Measurements from ENCODE around the gene C11orf98. TPM values are rescaled to one million over a fixed set of nuclear protein-coding genes. Genes with fewer than 3 reads are reported as not detected.
"Not testable (repeated sequence)": the region's sequence is repeated elsewhere in the genome, so short reads cannot be mapped to it uniquely, and the experiment has no call there.

Gene C11orf98
- total and polyA plus RNA-seq, 2 experiments from 2014 or later = 136 to 141 TPM

- DNase-seq (ENCODE audit: low read depth in 1 of 2, low spot score in 1 of 2) = no peak
- Histone ChIP-seq H3K36me3 (peaks cover 15% of the 10 kb centered on the region), H3K9me3 (ENCODE audit: low read depth) (no peaks in the 10 kb centered on the region), H3K27ac (peak overlapping the region; percentile 90), H3K4me3 (peak overlapping the region; percentile 69), H3K4me1 (ENCODE audit: low read depth) (no peaks in the 10 kb centered on the region), H3K27me3 (no peaks in the 10 kb centered on the region)
- TF ChIP-seq, protein P1, sequence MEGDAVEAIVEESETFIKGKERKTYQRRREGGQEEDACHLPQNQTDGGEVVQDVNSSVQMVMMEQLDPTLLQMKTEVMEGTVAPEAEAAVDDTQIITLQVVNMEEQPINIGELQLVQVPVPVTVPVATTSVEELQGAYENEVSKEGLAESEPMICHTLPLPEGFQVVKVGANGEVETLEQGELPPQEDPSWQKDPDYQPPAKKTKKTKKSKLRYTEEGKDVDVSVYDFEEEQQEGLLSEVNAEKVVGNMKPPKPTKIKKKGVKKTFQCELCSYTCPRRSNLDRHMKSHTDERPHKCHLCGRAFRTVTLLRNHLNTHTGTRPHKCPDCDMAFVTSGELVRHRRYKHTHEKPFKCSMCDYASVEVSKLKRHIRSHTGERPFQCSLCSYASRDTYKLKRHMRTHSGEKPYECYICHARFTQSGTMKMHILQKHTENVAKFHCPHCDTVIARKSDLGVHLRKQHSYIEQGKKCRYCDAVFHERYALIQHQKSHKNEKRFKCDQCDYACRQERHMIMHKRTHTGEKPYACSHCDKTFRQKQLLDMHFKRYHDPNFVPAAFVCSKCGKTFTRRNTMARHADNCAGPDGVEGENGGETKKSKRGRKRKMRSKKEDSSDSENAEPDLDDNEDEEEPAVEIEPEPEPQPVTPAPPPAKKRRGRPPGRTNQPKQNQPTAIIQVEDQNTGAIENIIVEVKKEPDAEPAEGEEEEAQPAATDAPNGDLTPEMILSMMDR (IDR thresholded peaks at IDR 0.05; ENCODE audit: low read depth, low read length) = no peak
Measured at GRCh38 chr11:62652161-62653006, 12.6 kb downstream of the C11orf98 start.

DNA sequence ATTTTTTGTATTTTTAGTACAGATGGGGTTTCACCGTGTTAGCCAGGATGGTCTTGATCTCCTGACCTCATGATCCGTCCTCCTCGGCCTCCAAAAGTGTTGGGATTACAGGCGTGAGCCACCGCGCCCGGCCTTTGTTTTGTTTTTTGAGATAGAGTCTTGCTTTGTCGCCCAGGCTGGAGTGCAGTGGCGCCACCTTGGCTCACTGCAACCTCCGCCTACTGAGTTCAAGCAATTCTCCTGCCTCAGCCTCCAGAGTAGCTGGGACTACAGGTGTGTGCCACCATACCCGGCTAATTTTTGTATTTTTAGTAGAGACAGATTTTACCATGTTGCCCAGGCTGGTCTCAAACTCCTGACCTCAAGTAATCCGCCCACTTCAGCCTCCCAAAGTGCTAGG lies 14.7 kb downstream of the C11orf98 start:
- peaks cover 15% of the 10 kb centered on the region for H3K36me3 ChIP-seq
- not testable (repeated sequence) for H3K27ac ChIP-seq; H3K9me3 ChIP-seq (ENCODE audit: low read depth); H3K4me3 ChIP-seq; DNase-seq (ENCODE audit: low read depth in 1 of 2, low spot score in 1 of 2); H3K27me3 ChIP-seq; H3K4me1 ChIP-seq (ENCODE audit: low read depth)

DNA sequence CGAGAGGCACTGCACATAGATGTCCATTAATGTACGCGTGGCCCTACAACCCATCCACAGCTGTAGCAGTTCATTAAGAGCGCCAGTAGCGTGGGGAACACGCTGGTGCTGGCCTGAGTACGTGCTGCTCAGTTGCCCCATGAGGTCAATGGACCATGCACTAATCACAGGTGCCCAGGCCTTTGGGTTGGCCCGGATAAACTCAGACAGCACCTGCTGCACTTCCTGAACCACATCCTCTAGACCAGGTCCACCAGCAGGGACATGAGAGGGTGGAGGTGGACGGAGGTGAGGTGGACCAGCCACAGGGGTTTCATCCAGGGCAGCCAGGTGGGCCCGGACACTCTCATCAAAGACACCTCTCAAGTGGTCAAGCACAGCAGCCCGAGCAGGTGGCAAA lies 15.5 kb downstream of the C11orf98 start:
- DNase-seq (ENCODE audit: low read depth in 1 of 2, low spot score in 1 of 2) = no peak
- no peak overlapping the region for H3K27ac ChIP-seq
- peaks cover 15% of the 10 kb centered on the region for H3K36me3 ChIP-seq
- peaks cover 4% of the 10 kb centered on the region for H3K4me1 ChIP-seq (ENCODE audit: low read depth)
- H3K4me3 ChIP-seq = no peak overlapping the region
- no peaks in the 10 kb centered on the region for H3K9me3 ChIP-seq (ENCODE audit: low read depth)
- no peaks in the 10 kb centered on the region for H3K27me3 ChIP-seq
- TF ChIP-seq, protein P1 (IDR thresholded peaks at IDR 0.05; ENCODE audit: low read depth, low read length) = no peak

DNA sequence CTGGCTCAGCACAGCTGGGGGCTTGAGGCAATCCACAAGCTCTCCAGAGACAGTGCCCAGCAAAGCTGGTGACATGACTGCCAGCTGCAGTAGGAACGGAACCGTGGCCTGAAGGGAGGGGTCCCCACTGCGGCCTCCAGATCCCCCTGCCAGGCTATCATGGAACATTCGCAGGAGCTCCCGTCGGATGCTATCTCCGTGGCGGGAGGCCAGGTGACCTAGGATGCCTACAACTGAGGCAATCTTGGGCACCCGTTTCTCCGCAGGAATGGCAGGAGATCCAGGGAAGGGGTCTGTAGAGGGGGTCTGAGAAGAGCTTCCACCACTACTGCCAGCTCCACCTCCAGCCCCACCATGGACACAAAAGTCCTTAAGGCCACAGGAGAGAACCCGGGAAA lies 16.0 kb downstream of the C11orf98 start:
- H3K27ac ChIP-seq = no peak overlapping the region
- H3K4me1 ChIP-seq (ENCODE audit: low read depth) = peaks cover 4% of the 10 kb centered on the region
- no peak overlapping the region for H3K4me3 ChIP-seq
- H3K27me3 ChIP-seq = no peaks in the 10 kb centered on the region
- H3K9me3 ChIP-seq (ENCODE audit: low read depth) = no peaks in the 10 kb centered on the region
- TF ChIP-seq, protein P1 (IDR thresholded peaks at IDR 0.05; ENCODE audit: low read depth, low read length) = no peak
- H3K36me3 ChIP-seq = peaks cover 15% of the 10 kb centered on the region
- DNase-seq (ENCODE audit: low read depth in 1 of 2, low spot score in 1 of 2) = no peak

- Histone ChIP-seq H3K9me3 (ENCODE audit: low read depth) (no peaks in the 10 kb centered on the region), H3K27me3 (no peaks in the 10 kb centered on the region), H3K4me1 (ENCODE audit: low read depth) (peaks cover 4% of the 10 kb centered on the region), H3K4me3 (no peak overlapping the region), H3K27ac (no peak overlapping the region), H3K36me3 (peaks cover 15% of the 10 kb centered on the region)
- DNase-seq (ENCODE audit: low read depth in 1 of 2, low spot score in 1 of 2) = no peak
- TF ChIP-seq, protein P1 (IDR thresholded peaks at IDR 0.05; ENCODE audit: low read depth, low read length) = no peak
Measured at GRCh38 chr11:62648185-62648966, 16.6 kb downstream of the C11orf98 start.

GRCh38 chr11:62647609-62648005 lies 17.4 kb downstream of the C11orf98 start:
- Histone ChIP-seq H3K4me3 (no peak overlapping the region), H3K9me3 (ENCODE audit: low read depth) (no peaks in the 10 kb centered on the region), H3K27ac (no peak overlapping the region), H3K27me3 (no peaks in the 10 kb centered on the region), H3K36me3 (peaks cover 20% of the 10 kb centered on the region), H3K4me1 (ENCODE audit: low read depth) (peaks cover 4% of the 10 kb centered on the region)
- DNase-seq (ENCODE audit: low read depth in 1 of 2, low spot score in 1 of 2) = no peak
- TF ChIP-seq, protein P1 (IDR thresholded peaks at IDR 0.05; ENCODE audit: low read depth, low read length) = no peak

Measured in cardiac muscle cell (in vitro differentiated cells and primary cell).